Right lobe of liver (tissue), 4 donors: ENCODE measurements around the gene C1QL3.

Experiments used
- POLR2A ChIP-seq: fragments of 450-650 bp; IDR thresholded peaks from one replicate; pipeline ENCODE4 v1.6.1; 2017; ENCODE audit warnings: antibody characterized with exemption, mild to moderate bottlenecking
- TF ChIP-seq, protein P1 (sequence below), 4 donors: fragments of 200-600 bp in 3 of 4; fragments of 450-650 bp in 1 of 4; IDR thresholded peaks; one replicate each; pipeline versions ENCODE4 v1.5.1 to v1.8.0; 2016 to 2022; ENCODE audit warnings: antibody characterized with exemption in 4 of 4, mild to moderate bottlenecking in 2 of 4
- donor health status: DM: no; HTN: no; CAD: no.
- donor health status: DM: no; HTN: no; CAD: no.
- donor health status: DM: no; HTN: yes; CAD: no.

DNA sequence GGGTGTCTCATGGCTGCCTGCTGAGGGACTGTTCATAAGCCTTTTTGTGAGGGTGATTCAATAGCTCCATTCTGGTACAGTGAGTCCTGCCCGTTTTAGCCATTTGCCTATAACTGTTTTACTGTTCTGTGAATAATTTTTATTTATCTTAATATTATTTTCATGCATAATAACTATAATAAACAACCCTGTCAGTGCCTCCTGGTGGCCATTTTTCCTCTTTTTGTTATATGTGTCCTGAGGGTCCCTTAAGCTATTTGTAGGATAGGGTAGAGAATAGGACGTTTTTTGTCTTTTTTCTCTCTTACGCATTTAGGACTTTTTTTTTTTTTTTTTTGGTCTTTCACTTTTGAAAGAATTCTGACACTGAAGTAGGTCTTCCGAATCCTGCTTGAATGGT lies 2.9 kb downstream of the C1QL3 start:
- TF ChIP-seq, protein P1, sequence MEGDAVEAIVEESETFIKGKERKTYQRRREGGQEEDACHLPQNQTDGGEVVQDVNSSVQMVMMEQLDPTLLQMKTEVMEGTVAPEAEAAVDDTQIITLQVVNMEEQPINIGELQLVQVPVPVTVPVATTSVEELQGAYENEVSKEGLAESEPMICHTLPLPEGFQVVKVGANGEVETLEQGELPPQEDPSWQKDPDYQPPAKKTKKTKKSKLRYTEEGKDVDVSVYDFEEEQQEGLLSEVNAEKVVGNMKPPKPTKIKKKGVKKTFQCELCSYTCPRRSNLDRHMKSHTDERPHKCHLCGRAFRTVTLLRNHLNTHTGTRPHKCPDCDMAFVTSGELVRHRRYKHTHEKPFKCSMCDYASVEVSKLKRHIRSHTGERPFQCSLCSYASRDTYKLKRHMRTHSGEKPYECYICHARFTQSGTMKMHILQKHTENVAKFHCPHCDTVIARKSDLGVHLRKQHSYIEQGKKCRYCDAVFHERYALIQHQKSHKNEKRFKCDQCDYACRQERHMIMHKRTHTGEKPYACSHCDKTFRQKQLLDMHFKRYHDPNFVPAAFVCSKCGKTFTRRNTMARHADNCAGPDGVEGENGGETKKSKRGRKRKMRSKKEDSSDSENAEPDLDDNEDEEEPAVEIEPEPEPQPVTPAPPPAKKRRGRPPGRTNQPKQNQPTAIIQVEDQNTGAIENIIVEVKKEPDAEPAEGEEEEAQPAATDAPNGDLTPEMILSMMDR (IDR thresholded peaks at IDR 0.05), result no peak
- TF ChIP-seq POLR2A, result no peak
